NCI-H146 treated with DMSO at 0.1 percent for 48 hours (cell line): ENCODE measurements around the gene HNRNPA3.
"Not testable (repeated sequence)": the region's sequence is repeated elsewhere in the genome, so short reads cannot be mapped to it uniquely, and the experiment has no call there.

Experiments
- DNase-seq: peaks from one replicate; lab custom pipeline; 2025; ENCODE audit not compliant: unreplicated experiment; lab: John Stamatoyannopoulos, UW

HNRNPA3 gene

DNA sequence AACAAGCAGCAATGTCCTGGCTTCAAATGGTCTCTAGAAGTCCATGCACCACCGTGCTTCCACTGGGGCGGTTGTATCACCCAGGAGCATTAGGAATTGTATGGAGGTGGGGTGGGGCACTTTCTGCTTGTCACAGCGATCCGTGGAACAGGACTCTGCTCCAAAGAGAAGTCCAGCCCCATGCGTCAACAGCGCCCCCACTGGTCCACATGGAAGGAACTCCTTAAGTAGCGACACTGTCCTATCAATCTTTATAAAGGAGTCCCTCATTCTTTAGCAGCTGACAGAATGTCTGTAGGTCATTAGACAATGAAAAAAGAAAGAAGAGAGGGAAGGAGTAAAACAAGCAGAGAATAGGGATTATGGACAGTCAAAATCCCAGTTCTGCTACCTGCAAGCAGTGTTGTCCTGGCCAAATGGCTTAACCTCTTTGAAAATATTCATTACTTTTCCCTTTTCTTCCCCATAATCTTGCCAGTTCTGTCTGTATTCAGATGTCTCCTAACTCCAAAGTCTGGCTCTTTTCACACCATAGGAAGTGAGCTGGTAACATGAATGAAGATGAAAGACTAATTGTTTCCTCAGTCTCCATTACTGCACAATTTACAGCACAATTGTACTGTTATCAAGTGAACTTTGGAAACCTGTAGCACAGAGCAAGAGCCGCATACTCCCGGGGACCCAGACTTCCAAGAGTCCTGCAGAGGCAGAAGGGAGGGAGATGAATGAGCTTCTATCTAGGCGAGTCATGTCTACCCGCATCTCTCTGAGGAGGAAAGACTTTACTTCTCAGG is 42.0 kb downstream of the HNRNPA3 start:
- peak; percentile 25 for DNase-seq

DNA sequence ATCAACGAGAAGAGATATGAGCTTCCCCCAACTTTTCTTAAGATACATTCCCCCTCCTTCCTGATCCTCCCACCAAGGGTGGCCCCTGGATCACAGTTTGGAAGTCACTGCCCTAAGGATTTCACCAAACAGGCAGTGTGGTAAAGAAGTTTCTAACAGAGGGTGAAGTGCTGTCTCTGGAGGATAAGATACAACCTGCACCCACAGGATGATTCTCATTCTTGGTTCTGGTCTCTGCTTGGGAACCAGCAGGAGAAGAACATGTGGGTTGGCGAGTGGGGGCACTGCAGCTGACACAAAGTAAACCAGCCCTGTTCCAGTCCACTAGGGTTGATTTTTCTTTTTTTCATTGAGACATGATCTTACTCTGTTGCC is 42.6 kb downstream of the HNRNPA3 start:
- DNase-seq = no peak

DNA sequence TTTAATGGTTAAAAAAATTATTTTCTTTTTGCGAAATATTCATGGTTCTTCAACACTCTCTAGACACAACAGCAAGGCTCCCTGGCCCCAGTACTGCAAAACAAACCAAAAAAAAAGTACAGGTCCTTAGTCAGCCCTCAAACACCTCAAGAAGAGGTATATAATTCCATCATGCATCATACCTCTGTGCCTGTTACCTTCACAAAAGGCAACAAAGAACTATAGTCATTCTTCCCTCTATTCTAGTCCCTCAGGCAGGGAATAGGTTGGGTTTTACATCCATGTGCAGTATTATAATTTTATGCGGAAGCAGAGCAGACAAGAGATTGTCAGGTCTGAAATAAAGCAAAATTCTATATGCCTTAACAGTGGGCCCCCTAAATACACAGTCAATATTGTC is 43.4 kb downstream of the HNRNPA3 start:
- no peak for DNase-seq

- no peak for DNase-seq
These were observed 44.1 kb downstream of the HNRNPA3 start for GRCh38 chr2:177256695-177257094.

GRCh38 chr2:177257471-177257870 is 44.9 kb downstream of the HNRNPA3 start:
- no peak for DNase-seq

DNA sequence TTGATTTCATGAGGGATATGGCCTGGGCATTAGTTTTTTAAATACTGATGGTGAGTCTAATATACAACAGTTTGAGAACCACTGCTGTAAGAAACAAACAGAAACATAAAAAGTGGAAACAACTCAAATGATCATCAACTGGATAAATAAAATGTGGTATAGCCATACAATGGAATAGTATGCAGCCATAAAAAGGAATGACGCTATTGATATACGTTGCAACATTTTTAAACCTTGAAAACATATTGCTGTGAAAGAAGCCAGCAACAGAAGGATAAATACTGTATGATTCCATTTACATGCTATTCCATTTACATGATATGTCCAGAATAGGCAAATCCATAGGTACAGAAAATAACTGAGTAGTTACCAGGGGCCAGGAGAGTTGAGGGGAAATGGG is 45.5 kb downstream of the HNRNPA3 start:
- no peak for DNase-seq

DNA sequence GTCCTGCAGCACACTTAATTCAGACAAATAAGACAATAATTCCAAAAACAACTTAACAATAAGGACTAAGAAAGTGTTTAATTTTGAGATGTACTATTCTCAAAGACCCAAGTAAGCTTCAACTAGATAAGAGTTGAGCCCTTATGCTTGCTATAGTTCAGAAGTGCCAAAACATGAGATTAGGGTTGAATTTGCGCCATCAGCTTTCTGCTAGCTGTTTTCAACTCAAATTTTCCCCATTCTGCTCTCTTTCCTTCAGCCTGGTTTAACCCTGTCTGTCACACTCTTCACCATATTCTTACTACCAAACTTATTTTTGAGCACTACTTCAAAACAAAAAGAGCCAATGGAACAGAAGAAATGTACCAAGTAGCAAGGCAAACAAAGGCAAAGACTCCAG is 47.8 kb downstream of the HNRNPA3 start:
- DNase-seq = no peak

DNA sequence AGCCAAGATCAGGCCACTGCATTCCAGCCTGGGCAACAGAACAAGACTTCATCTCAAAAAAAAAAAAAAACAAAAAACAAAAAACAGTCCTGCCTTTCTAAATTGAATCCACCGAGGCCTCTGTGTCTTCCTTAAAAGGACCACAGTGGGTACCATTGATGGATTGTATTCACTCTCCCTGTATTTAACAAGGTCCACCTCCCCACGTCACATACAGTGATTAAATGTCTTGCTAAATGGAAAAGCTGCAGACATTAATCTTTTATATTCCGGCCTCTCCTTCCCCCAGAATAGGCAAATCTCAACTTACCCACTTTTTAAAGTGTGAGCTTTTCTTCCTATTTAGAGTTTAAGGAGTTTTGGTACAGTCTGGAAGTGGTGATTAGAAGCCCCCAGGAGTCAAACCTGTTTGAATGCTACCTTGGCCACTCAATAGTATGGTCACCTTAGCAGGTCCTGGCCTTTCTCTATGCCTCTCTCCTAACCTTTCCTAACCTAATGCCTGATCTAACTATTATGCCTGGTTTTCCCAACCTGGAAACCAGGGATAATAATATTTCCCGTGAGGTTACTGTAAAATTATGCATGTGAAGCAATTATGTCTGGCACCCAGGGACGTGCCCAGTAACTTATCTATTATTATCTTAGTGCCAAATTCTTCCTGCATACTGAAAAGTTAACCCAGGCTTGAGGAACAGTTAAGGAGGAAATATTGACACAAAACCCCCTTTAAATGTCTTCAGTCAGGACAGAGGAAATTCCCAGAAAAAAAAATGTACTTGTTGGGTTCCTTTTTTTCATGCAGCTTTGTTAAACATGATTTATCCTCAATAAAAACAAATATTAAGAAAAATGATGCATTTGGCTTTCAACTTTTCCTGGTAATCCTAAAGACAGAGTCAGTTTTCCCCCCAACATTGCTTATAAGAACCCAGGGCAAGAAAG is 48.8 kb downstream of the HNRNPA3 start:
- no peak for DNase-seq

GRCh38 chr2:177262092-177262491 is 49.5 kb downstream of the HNRNPA3 start:
- no peak for DNase-seq

GRCh38 chr2:177262958-177263450 is 50.4 kb downstream of the HNRNPA3 start:
- no peak for DNase-seq

DNA sequence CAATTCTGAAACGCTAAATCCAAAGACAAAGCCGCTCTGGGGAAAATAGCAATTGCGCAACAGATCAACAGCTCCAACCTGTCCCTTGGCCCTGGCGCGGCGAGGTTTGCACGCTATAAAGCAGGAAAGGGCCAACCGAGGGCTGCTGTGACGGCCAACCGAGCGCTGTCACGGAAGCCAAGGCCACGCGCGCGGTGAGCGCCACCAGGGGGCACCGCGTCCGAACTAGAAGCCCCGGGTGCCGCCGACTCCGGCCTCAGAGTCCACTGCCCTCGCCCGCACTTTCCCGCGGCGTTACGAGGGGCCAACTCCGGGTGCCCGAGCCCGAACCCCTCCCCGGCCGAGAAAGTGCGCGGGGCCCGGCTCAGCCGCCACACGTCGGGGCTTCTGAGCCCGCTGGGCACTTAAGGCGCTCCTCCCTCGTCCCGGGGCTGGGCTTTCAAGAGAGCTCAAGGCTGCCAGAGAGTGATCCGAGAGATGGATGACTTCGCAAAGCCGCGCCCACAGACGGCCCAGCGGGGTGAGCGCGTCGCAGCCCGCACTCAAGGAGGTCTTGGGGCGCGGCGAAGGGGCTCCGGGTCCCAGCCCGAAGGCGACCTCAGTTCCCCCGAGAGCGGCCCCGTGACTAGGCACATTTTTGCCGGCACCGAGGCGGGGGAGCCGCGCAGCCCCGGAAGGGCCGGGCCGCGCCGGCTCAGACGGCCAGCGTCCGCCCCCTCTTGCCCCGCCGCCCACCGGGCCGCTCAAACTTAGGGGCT is 51.0 kb downstream of the HNRNPA3 start:
- DNase-seq = peak; percentile 69

DNA sequence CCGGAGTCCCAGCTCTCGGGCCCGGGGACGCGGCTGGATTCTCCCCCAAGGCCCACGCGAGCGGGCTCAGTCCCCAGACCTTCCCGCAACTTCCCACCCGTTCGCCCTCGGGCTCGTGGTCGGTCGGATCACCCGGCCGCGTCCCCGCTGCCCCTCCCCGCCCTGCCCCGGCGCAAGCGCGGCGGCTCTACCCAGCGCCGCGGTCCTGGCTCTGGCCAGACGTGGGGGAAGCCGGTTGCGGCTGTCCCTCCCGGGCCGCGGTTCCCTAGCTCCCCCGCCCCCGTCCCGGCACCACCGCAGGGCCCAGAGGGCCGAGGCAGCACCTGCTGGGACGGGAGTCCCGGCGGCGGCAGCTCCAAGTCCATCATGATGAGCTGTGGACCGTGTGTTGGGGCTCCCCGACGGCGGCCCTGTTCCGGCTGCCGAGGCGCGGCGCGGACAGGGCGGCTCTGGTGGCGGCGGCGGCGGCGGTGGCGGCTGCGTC is 51.7 kb downstream of the HNRNPA3 start:
- no peak for DNase-seq

DNA sequence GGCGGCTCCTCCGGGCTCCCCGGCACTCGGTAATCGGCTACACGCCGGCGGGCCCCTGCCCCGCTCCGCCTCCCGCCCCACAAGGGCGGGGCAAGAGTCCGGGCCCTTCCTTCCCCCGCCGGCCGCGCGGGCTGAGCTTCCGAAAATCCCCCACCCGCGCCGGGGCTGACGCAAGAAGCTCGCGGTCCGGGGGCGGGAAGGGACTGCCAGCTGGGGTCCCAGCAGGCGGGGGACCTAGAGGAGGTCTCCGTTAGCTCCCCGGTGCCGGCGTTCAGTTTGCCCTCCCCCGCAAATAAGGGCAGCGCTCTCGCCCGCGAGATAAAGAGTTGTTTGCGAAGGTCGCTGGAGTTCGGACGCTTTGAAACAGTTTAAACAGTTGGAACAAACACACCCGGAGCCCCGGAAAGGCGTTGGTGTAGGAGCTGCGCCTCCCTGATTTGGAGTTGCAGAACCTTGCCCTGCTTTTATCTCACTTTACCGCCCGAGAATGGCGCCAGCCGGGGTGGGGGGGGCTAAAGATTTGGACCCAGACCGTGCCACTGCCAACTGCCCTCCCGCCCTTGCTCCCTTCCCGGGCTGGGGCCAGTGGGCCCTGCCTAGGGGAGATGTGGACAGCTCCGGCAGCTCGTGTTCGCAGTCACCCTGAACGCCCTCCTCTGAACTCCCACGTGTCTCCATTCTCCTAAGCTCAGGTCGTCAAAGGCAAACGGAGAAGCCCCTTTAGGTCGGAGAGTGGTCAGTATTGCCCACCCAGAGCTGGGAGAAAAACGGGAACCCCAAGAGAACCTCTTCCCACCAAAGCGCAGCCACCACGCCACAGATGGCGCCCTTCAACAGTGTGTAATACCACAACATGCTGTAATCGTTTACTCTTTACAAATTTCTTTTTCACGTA is 52.3 kb downstream of the HNRNPA3 start, which contains the start of gene NFE2L2:
Gene NFE2L2 (minus strand): TSS at position 35 of the 895 bp plus-strand sequence. CDS start 151 bp downstream, outside the sequence.
- peak; percentile 35 for DNase-seq

DNA sequence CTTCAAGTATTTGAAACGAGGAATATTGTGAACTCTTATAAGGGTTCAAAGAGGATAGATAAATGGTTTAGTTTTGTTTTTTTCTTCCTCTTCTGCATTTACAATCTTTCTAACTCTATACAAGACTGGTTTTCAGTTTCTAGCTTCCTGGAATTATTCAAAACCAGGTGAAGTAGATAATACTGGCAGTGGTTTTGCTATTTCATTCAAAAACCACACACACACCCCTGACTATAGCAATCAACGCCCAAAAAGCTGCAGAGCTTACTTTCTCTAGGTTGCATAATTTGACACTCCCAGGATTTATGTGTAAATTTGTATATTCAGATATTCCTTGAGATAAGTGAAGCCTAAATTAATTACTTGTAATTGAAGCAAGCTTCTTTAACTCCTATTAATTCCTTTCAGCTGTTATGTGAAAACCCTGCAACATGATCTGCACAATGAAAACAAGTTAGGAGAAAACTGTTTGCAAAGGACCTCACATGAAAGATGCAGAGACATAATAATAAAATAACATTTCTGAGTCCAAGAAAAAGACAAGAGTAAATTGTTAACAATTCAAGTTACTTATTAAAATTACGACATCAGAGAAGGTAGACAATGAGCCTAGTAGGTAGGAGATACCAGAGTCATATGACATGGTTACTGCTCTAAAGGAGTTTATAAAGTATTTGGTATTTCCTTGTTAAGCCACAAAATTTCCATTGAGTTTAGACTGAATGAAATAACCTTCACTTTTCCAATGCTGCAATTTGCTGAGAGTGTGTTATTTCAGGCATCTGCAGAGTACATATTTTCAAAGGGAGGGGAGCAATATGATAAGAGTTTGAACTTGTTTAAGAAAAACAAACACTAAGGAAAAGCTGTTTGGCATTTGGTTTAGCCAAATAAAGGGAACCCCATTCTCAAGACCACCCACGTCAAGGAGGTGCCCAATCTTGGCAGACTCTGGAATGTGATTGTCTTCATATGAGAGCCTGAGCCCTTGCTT is 53.5 kb downstream of the HNRNPA3 start:
- no peak for DNase-seq

DNA sequence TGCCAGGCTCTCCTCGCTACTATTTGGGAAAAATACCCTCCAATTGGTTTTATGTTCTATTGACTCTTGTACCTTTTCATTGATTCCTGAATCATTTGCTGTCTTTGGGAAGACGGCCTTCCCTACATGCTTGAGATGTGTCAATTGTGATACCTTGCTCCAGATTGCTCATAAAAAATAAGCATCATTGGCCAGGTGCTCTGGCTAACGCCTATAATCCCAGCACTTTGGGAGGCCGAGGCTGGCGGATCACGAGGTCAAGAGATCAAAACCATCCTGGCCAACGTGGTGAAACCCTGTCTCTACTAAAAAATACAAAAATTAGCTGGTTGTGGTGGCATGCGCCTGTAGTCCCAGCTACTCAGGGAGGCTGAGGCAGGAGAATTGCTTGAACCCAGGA is 54.4 kb downstream of the HNRNPA3 start:
- DNase-seq = not testable (repeated sequence)

DNA sequence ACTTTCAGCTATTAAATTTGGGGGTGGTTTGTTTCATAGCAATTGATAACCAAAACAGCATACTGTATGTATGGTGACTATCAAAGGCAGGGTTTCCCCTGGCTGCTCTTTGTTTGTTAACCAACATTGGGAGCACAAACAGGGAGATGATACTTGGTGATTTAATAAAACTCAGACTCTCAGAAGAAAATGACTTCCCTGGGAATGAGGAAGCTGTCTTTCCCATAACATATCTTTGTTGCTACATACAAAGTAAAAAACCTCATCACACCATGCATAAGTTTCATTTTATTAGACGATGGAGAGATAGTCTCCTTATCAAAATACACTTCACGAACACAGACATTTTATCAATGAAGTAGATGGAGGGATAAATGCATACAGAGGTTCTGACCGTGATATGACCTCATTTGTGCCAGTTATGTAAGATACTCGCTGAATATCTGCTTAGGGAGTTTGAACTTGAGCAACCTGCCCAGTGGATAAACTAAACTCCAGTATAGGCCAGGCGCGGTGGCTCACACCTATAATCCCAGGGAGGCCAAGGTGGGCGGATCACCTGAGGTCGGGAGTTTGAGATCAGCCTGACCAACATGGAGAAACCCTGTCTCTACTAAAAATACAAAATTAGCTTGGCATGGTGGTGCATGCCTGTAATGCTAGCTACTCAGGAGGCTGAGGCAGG is 55.7 kb downstream of the HNRNPA3 start:
- DNase-seq = no peak

GRCh38 chr2:177268901-177269300 is 56.3 kb downstream of the HNRNPA3 start:
- DNase-seq = no peak

DNA sequence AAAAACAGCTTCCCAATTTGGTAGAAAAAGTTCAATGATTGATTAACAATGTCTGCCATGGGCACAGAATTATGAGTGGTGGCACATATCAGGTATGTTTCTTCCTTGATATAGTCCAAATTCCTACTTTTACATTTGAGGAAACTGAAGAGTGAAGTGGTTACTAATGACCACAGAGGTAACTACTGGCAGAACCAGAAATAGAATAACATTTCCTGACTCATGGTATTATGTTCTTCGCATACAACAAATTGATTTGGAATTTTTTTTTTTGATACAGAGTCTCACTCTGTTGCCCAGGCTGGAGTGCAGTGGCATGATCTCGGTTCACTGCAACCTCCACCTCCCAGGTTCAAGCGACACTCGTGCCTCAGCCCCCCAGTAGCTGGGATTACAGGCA is 57.9 kb downstream of the HNRNPA3 start:
- no peak for DNase-seq
